ENCODE results near the gene NAT8.
A peak's percentile ranks its signal among the peaks of the same experiment; 100 is the strongest.
"Not testable (repeated sequence)": the region's sequence is repeated elsewhere in the genome, so short reads cannot be mapped to it uniquely, and the experiment has no call there.

Gene NAT8, protein sequence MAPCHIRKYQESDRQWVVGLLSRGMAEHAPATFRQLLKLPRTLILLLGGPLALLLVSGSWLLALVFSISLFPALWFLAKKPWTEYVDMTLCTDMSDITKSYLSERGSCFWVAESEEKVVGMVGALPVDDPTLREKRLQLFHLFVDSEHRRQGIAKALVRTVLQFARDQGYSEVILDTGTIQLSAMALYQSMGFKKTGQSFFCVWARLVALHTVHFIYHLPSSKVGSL

DNA sequence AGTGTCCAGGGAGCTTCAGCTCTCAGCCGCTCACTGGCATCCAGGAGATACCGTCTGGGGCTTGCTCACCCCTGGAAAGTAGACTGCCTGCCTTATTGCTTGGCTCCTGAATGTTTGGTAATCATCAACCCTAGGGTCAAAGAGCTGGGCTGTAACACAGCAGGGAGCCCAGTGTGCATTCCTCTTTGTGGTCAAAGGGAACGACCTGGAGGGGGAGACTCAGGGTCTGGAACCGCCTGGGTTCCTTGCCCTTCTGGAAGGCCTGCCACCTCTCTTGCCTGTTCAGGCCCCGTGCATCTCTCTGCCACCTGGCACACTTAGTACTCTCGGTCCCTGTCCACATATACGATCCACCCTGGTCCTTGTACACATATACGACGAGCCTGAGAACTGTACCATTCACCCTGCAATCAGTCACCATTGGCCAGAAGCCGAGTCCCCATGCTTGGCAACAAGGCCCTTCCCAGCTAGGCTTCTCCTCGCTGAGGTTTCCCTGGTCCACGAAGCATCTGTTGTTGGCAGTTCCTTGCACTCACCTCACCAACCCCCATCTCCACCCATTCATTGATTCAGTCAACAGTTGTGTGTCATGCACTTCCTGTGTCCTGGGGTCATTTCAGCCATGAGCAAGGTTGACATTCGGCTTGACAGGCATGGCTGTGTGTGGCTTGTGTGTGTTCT is at the start of gene NAT8:
TSS of gene NAT8 (minus strand) at position 85 of the 681 bp plus-strand sequence. CDS start 794 bp downstream, outside the sequence.
- DNase-seq (ENCODE audit: low read depth in 2 of 2), result no peak

DNA sequence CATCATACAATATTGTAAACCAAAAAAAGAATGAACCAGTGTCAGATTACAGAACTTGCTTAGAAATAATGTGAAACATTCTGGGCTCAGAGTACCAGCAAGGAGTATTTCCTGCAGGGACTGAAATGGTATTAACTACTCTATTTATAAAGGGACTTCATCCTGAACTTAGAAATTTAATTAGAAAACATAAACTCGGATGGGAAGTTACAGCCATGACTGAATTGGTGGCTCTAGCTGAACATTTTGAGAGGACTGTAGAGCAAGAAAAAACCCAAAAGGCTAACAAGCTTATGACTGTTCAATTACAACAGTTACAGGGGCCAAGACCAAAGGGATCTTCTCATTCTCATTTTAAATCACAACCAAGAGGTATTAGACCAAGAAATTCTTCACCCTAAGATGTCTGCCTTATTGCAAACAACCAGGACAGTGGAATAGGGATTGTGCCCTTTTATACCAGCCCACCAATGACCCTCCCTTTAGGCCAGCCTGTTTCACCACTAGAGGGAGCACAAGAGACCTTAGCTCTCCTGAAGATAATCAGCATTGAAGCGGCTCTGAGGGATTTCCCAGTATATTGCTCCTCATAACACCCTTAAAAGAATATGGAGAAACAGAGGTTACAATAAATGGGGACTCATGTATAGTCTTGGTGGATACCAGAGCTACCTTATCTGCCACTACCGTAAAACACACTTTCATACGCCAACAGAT is 48.3 kb upstream of the NAT8 start:
- DNase-seq (ENCODE audit: low read depth in 2 of 2), result peak in 1 of 2 donors; percentile 2

DNA sequence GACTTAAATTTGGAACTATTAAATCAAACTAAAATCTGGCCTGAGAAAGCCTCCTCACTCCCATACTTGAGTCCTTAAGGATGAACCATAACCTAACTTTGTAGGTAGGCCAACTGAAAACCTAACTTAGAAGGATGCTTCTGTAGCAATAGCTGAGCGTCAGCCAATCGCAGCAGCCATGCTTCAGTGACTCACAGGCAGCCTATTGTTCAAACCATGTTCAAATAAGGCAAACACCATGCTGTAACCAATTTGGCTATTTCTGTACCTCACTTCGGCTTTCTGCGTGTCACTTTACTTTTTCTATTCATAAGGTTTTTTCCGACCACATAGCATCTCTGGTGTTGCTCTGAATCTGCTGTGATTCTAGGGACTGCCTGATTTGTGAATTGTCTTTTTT is 46.3 kb upstream of the NAT8 start:
- not testable (repeated sequence) for DNase-seq (ENCODE audit: low read depth in 2 of 2)

DNA sequence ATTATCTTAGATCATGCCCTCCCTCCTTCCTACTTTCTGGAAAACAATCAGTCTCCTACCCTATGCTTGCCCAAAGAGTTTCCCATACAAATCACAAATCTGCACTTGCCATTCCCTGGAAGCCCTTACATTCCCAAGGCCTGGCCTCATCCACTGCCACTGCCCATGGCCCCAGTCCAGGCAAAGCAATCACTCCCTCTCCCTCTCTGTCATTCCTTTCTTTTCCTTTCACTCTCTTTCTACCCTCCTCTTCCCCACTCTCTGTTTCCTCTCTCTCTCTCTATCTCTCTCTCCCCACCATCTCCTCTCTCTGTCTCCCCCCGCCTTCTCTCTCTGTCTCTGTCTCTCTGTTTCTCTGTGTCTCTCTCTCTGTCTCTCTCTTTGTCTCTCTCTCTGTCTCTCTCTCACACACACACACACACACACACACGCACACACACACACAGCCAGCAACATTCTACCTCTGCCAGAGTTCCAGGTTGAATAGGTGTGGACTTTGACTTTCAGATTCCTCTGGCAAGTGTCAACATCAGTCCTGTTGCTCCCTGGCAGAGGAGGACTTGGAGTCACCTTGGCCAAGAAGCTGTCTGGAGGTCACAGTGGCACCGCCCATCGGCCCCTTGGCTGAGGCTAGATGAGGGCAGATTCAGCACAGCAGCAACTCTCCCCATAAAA is 43.7 kb upstream of the NAT8 start:
- no peak for DNase-seq (ENCODE audit: low read depth in 2 of 2)

DNA sequence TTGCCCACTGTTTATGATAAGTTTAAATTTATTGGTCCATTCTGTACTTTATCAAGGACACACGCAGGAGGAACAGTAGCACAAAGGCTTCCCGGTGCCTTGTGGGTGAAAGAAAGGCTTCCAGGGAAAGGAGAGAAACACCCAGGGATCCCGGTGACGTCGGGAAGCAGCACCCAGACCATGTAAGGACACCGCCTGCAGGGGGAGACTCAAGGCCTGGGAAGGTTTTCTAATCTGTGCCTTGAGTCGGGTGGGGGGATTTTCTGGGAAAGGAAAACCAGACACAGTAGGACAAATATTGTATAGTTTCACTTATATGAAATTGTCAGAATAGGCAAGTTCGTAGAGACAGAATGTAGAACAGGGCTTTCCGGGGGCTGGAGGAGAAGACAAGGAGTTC is 42.7 kb upstream of the NAT8 start:
- not testable (repeated sequence) for DNase-seq (ENCODE audit: low read depth in 2 of 2)

DNA sequence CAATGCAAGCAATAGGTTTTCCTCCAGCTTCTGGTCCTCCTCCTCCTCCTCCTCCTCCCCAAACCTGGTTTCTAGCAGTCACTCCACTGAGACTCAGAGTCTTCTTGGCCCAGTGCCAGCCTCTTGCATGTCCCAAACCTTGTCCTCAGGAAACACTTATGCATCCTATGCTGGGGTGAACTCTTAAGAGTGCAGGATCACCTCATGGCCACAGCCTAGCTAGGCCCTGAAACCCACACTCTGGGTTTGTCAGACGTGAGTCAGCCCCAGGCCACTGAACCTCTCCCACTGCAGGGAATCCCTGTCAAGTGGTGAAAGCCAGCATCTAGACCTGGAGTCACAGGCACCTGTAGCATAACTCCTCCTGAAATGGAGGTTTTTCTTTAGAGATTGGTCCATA is 42.1 kb upstream of the NAT8 start:
- DNase-seq (ENCODE audit: low read depth in 2 of 2), result not testable (repeated sequence)

DNA sequence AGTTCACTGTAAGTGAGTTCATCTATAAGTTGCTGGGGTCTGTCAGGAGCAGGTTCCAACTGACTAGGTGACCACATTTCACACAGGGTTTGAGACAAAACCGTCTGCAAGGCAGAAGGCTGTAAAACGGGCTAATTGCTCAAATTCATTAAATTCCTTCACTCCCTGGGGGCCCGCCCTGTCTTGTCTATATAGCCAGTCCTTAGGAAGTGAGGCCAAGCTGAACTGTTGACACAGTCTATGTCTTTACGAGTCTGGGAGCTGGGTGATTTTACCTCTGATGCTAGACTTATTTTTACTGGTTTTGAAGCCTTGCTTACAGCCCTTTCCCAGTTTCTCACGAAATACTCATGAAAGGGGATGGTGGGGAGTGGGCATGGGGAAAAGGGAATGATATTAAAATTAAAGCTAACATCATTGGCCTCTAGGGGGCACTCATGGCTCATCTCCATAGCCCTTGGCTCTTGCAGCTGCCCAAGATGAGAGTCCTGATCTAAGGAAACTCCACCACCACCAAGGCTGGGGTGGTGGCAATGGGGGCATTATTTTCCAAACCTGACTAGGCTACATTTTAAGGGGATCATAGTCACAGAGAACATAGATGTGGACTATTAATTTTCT is 37.8 kb upstream of the NAT8 start:
- peak in 1 of 2 donors; percentile 7 for DNase-seq (ENCODE audit: low read depth in 2 of 2)

DNA sequence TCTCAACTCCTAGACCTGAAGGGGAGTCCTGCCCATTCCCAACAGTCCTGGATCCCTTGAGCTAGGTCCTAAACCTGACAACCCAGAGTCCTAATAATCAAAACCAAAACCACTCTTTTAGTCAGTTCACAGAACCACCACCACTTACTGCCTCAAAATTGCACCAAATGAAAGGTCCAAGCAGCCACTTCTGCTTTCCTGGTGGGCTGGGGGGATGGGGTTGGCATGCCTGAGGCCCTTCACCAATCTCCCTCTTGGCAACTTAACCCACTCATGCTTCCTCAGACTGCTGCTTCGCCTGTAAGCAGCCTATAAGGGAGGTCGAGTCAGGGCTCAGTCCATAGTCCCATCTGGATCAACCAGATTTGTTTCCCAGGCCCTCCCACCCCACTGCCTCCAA is 37.0 kb upstream of the NAT8 start:
- not testable (repeated sequence) for DNase-seq (ENCODE audit: low read depth in 2 of 2)

DNA sequence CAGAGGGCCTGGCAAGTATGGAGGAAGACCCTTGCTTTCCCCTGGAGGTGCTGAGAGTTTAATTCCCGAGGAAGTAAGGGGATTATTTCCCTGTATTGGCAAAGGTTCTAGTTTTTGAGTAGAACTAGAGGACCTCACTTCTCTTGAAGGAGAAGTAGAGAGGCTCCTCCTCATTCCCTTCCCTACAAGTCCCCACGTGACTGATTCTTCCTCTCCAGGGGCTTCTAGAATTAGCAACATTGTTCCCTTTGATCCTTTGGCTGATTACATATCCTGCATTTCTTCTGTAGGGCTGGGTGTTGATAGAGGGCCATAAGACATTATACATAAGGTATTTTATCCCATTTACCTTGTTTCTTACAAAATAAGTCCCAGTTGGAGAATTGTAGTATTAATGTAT is 35.8 kb upstream of the NAT8 start:
- DNase-seq (ENCODE audit: low read depth in 2 of 2), result not testable (repeated sequence)

DNA sequence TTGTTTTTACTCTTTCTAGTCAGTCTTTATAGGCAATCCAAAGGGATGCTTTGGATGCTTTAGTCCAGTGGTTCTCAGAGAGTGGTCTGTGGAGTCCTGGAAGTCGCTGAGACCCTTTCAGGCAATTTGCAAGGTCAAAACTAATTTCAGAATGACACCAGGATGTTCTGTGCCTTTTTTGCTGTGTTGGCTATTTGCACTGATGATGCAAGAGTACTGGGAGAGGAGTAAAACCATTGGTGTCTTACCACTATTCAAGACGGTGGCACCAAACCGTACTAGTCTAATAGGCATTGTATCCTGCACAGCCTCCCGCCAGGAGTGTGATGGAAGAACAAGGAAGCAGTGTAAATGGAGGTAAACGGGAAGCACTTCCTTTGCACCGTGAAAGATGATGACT is 34.0 kb upstream of the NAT8 start:
- not testable (repeated sequence) for DNase-seq (ENCODE audit: low read depth in 2 of 2)

DNA sequence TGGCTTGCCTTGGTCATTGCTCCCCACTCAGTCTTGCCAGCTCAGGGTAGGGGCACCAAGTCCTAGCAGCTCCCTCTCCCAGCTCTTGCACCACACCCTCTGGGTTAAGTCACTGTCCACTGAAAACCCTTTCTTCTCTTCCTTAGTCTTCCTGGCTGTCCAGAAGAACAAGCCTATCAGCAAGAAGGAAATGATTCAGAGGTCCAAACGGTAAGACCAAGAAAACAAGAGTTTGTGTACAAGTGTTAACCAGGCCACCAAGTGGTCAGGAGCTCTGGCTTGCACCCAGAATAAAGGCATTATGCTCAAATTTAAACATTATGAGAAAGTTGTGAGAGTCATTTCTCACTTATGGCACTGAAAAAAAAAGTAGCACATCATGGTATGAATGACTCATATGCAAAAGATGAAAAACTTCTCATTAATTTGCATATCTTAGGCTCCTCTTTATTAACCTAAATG is 32.5 kb upstream of the NAT8 start:
- not testable (repeated sequence) for DNase-seq (ENCODE audit: low read depth in 2 of 2)

DNA sequence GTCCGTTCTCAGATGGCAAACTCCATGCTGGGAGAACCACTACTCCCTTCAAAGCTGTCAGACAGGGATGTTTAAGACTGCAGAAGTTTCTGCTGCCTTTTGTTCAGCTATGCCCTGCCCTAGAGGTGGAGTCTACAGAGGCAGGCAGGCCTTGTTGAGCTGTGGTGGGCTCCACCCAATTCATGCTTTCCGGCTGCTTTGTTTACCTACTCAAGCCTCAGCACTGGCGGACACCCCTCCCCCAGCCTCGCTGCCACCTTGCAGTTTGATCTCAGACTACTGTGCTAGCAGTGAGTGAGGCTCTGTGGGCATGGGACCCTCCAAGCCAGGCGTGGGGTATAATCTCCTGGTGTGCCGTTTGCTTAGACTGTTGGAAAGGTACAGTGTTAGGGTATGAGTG is 27.8 kb upstream of the NAT8 start:
- not testable (repeated sequence) for DNase-seq (ENCODE audit: low read depth in 2 of 2)

DNA sequence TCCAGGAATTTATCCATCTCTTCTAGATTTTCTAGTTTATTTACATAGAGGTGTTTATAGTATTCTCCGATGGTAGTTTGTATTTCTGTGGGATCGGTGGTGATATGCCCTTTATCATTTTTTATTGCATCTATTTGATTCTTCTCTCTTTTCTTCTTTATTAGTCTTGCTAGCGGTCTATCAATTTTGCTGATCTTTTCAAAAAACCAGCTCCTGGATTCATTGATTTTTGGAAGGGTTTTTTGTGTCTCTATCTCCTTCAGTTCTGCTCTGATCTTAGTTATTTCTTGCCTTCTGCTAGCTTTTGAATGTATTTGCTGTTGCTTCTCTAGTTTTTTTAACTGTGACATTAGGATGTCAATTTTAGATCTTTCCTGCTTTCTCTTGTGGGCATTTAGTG is 25.0 kb upstream of the NAT8 start:
- DNase-seq (ENCODE audit: low read depth in 2 of 2), result not testable (repeated sequence)

DNA sequence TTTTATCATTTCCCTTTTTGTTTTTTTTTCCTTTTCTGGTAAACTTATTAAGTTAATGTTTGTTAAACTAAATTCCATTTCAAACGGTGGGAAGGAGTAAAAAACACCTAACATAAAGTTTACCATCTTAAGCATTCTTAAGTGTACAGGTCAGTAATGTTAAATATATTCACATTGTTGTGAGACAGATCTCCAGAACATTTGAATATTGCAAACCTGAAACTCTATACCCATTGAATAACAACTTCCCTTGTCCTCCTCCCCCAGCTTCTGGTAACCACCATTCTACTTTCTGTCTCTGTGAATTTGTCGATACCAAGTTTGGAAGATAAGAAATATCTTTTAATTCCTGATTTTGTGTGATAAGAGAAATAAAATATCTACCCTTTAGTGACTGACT is 12.0 kb upstream of the NAT8 start:
- DNase-seq (ENCODE audit: low read depth in 2 of 2), result no peak

DNA sequence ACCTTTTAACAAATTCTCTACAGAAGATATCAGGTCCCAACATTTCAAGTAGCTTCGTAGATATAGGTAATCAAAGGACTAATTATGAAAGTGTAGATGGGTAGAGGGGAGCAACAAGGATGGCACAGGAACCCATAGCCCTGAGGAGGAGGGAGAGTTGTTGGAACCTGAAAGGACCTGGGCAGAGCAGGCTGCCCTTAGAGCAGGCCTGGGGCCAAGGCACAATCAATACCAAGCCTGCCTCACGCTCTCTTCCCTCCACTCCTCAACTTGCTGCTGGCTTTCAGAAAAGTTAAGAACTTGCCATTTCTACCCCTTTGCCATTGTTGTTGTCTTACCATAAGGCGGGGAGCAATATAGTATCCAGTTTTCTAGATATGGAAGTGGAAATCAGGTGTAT is 10.1 kb upstream of the NAT8 start:
- DNase-seq (ENCODE audit: low read depth in 2 of 2), result no peak

DNA sequence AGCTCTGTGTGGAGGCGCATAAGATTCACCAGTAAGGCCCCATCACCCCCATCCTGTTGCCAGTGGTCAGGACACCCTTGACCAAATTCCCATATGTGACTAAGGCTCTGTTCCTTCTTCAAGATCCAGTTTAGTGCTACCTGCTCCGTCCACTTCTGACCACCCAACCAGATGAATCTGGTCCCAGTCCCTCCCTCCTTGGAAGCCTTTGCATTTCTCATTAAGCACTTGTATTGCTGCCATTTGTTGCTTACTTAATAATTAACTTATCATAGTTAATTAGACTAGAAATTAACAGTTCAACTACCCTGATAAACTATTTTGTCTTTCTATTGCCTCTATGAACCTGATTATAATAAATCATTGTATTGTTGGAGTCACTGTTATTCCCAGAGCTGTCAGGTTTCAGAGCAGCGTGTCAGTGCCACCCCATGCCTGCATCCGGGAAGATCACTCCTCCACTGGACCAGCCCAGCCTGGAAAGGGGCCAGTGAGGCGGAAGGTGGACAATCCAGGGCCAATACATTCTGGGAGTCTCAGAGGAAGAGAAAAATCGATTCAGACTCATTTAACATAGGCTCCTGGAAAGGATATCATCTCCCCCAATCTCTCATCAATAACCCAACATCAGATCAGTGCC is 9.5 kb upstream of the NAT8 start:
- no peak for DNase-seq (ENCODE audit: low read depth in 2 of 2)

DNA sequence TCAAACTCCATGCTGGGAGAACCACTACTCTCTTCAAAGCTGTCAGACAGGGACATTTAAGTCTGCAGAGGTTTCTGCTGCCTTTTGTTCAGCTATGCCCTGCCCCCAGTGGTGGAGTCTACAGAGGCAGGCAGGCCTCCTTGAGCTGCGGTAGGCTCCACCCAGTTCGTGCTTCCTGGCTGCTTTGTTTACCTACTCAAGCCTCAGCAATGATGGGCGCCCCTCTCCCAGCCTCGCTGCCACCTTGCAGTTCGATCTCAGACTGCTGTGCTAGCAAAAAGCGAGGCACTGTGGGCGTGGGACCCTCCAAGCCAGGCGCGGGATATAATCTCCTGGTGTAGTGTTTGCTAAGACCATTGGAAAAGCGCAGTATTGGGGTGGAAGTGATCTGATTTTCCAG is 5.5 kb upstream of the NAT8 start:
- not testable (repeated sequence) for DNase-seq (ENCODE audit: low read depth in 2 of 2)

DNA sequence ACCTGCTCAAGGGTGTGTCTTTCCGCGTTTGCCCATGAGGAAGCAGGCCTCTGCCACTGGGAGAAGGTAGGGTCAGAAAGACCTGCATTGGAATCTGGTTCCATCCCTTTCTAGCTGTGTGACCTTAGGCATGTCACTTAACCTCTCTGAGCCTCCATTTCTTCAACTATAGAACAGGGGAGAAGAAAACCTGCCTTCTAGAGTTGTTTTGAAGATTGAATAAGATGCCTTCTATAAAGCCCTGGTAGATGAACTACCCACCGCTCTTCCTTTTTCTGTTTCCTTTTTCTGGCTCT is 507 bp downstream of the NAT8 start:
- DNase-seq (ENCODE audit: low read depth in 2 of 2), result no peak

DNA sequence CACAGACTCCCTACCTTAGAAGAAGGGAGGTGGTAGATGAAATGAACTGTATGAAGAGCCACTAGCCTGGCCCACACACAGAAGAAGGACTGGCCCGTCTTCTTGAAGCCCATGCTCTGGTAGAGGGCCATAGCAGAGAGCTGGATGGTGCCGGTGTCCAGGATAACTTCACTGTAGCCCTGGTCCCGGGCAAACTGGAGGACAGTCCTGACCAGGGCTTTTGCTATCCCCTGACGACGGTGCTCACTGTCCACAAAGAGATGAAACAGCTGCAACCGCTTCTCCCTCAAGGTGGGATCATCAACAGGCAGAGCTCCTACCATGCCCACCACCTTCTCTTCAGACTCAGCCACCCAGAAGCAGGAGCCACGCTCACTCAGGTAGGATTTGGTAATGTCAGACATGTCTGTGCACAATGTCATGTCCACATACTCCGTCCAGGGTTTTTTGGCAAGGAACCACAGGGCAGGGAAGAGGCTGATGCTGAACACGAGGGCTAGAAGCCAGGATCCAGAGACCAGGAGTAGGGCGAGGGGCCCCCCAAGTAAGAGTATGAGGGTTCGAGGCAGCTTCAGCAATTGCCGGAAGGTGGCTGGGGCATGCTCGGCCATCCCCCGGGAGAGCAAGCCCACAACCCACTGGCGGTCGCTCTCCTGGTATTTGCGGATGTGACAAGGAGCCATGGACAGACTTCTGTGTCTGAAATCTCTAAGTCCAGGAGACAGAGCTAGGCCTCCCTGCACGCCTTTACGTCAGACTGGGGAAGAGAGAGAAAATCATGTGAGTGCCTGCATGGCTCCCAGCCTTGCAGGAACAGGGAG is 1.1 kb downstream of the NAT8 start:
- DNase-seq (ENCODE audit: low read depth in 2 of 2), result no peak

DNA sequence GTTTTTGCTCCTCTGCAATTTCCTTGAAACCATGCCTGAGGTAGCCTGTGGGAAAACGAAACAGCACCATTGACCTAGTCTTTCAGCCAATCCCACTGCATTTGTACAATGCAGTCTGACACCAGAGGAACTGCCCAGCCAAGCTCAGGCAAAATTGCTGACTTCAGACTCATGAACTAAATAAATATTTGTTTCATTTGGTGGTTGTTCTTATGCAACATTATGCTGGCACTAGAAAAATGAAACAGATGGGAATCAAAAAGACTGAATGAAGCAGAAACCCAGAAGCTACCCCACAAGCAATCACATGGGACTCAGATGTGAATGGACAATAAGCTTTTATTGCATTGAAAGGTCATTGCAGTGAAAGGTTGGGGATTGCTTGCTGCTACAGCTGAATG is 1.7 kb downstream of the NAT8 start:
- no peak for DNase-seq (ENCODE audit: low read depth in 2 of 2)

DNA sequence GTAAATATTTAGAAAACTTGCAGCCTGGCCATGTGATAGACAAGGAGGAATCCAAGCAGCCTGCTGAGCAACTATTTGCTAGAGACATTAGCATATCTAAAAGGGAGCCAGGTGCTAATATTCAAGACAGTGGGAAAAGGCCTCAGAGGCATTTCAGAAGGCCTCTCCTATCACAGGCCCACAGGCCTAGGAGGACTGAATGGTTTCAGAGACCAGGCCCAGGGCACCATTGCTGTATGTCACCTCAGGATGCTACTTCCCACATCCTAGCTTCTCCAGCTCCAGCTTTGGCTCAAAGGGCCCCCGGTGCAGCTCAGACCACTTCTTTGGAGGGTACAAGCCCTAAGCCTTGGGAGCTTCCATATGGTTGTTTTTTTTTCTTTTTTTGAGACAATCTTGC is 3.8 kb downstream of the NAT8 start:
- no peak for DNase-seq (ENCODE audit: low read depth in 2 of 2)

Measured in activated CD4-positive, alpha-beta T cell treated with anti-CD3 and anti-CD28 coated beads for 24 hours (primary cell).